ENCODE results near the gene JARID2. TPM values are rescaled to one million over a fixed set of nuclear protein-coding genes. Genes with fewer than 3 reads are reported as not detected.

JARID2 gene
- total RNA-seq, 1 experiment from 2014 or later = 6.0 TPM

- Histone ChIP-seq H3K27ac (ENCODE audit: low read length) (no peak overlapping the region), H3K4me1 (ENCODE audit: control insufficient read depth, insufficient read depth, low read length) (no peaks in the 10 kb centered on the region), H3K27me3 (ENCODE audit: control insufficient read depth, insufficient read depth, low read length) (no peaks in the 10 kb centered on the region), H3K4me3 (ENCODE audit: low read depth in 2 of 2, low read length in 2 of 2) (no peak overlapping the region), H3K9me3 (ENCODE audit: control insufficient read depth, insufficient read depth, low read depth, low read length) (no peaks in the 10 kb centered on the region), H3K36me3 (ENCODE audit: control insufficient read depth, insufficient read depth, low read length) (no peaks in the 10 kb centered on the region)
- ChIA-PET CTCF (no interaction called here), POLR2A (no interaction called here)
- TF ChIP-seq REST (IDR thresholded peaks at IDR 0.05; ENCODE audit: insufficient read depth in 1 of 2, low read depth in 2 of 2, low read length in 1 of 2) (no peak), TCF7L2 (IDR thresholded peaks at IDR 0.05; ENCODE audit: low read depth, low read length) (no peak), POLR2AphosphoS5 (IDR thresholded peaks at IDR 0.05; ENCODE audit: low read depth, low read length) (no peak), SIN3A (IDR thresholded peaks at IDR 0.05; ENCODE audit: borderline replicate concordance, insufficient read depth, low read depth, low read length) (no peak)
- TF ChIP-seq, protein P1, sequence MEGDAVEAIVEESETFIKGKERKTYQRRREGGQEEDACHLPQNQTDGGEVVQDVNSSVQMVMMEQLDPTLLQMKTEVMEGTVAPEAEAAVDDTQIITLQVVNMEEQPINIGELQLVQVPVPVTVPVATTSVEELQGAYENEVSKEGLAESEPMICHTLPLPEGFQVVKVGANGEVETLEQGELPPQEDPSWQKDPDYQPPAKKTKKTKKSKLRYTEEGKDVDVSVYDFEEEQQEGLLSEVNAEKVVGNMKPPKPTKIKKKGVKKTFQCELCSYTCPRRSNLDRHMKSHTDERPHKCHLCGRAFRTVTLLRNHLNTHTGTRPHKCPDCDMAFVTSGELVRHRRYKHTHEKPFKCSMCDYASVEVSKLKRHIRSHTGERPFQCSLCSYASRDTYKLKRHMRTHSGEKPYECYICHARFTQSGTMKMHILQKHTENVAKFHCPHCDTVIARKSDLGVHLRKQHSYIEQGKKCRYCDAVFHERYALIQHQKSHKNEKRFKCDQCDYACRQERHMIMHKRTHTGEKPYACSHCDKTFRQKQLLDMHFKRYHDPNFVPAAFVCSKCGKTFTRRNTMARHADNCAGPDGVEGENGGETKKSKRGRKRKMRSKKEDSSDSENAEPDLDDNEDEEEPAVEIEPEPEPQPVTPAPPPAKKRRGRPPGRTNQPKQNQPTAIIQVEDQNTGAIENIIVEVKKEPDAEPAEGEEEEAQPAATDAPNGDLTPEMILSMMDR (IDR thresholded peaks at IDR 0.05) = no peak
- ATAC-seq = no peak
- DNase-seq (ENCODE audit: low read depth, low spot score) = no peak
- intact Hi-C loops (cut with micrococcal nuclease; ENCODE audit: unreplicated experiment) (no loop called here), in situ Hi-C loops (cut with HindIII; ENCODE audit: low pct_unique_long_range_greater_than_20kb, low sequenced_read_pairs) (no loop called here)
- BruUV-seq (replicated peaks) = no TSS peak
These were observed 241.4 kb downstream of the JARID2 start for GRCh38 chr6:15487262-15487661.

DNA sequence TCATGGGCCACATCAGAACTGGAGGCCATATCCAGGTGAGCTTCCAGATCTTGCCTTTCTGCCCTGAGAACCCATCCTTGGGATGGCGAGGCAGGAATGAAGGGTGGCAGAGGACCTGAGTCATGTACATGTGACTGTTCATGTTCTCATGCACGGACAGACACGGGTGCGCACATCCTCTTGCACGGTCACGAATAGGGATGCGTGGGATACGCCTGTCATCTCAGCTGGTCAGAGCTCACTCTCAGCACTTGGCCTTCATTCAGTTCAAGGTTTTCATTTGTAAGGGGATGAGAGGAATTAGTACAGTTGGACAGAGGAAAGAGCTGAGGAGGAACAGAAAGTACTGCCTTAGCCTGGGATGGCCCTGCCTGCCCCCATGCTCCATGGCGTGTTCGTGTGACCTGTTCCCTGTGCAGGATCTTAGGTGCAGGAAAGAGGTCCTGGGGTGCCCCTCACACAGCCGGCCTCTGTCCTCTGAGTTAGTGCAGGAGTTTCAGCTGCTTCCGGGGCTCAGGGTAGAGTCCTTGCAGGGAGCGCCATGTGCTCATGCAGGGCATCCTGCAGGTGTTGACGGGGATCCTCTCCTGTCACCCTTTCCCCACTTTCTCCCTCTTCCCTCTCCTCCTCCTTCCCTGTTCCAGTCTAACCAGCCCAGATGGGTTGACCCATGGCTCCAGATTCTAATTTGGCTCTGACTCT is 243.5 kb downstream of the JARID2 start:
- no peaks in the 10 kb centered on the region for H3K9me3 ChIP-seq (ENCODE audit: control insufficient read depth, insufficient read depth, low read depth, low read length)
- in situ Hi-C loops (cut with HindIII; ENCODE audit: low pct_unique_long_range_greater_than_20kb, low sequenced_read_pairs) (no loop called here), intact Hi-C loops (cut with micrococcal nuclease; ENCODE audit: unreplicated experiment) (no loop called here)
- H3K27me3 ChIP-seq (ENCODE audit: control insufficient read depth, insufficient read depth, low read length) = no peaks in the 10 kb centered on the region
- H3K36me3 ChIP-seq (ENCODE audit: control insufficient read depth, insufficient read depth, low read length) = no peaks in the 10 kb centered on the region
- DNase-seq (ENCODE audit: low read depth, low spot score) = no peak
- no peak overlapping the region for H3K27ac ChIP-seq (ENCODE audit: low read length)
- no peak for TF ChIP-seq SIN3A (IDR thresholded peaks at IDR 0.05; ENCODE audit: borderline replicate concordance, insufficient read depth, low read depth, low read length)
- TF ChIP-seq REST (IDR thresholded peaks at IDR 0.05; ENCODE audit: insufficient read depth in 1 of 2, low read depth in 2 of 2, low read length in 1 of 2) = no peak
- TF ChIP-seq, protein P1 (IDR thresholded peaks at IDR 0.05) = no peak
- TF ChIP-seq POLR2AphosphoS5 (IDR thresholded peaks at IDR 0.05; ENCODE audit: low read depth, low read length) = no peak
- TF ChIP-seq TCF7L2 (IDR thresholded peaks at IDR 0.05; ENCODE audit: low read depth, low read length) = no peak
- H3K4me1 ChIP-seq (ENCODE audit: control insufficient read depth, insufficient read depth, low read length) = no peaks in the 10 kb centered on the region
- CTCF ChIA-PET = no interaction called here
- H3K4me3 ChIP-seq (ENCODE audit: low read depth in 2 of 2, low read length in 2 of 2) = no peak overlapping the region
- POLR2A ChIA-PET = no interaction called here
- BruUV-seq (replicated peaks) = no TSS peak
- ATAC-seq = no peak
